Suprapubic skin (tissue), 3 donors: ENCODE measurements around the gene FDX2.

ENCODE experiments used
- EP300 ChIP-seq: sonication (generic); formaldehyde crosslinking; IDR thresholded peaks from one replicate; pipeline ENCODE4 v1.6.1; 2017; ENCODE audit warnings: antibody characterized with exemption
- TF ChIP-seq, protein P1 (sequence below), 2 donors: fragments of 200-600 bp in 1 of 2; fragments of 450-650 bp in 1 of 2; sonication (generic) in 1 of 2; IDR thresholded peaks; one replicate each; pipeline ENCODE4 v1.5.1; 2016 to 2019; ENCODE audit warnings: antibody characterized with exemption in 2 of 2, mild to moderate bottlenecking in 1 of 2, moderate library complexity in 1 of 2

- TF ChIP-seq, protein P1, sequence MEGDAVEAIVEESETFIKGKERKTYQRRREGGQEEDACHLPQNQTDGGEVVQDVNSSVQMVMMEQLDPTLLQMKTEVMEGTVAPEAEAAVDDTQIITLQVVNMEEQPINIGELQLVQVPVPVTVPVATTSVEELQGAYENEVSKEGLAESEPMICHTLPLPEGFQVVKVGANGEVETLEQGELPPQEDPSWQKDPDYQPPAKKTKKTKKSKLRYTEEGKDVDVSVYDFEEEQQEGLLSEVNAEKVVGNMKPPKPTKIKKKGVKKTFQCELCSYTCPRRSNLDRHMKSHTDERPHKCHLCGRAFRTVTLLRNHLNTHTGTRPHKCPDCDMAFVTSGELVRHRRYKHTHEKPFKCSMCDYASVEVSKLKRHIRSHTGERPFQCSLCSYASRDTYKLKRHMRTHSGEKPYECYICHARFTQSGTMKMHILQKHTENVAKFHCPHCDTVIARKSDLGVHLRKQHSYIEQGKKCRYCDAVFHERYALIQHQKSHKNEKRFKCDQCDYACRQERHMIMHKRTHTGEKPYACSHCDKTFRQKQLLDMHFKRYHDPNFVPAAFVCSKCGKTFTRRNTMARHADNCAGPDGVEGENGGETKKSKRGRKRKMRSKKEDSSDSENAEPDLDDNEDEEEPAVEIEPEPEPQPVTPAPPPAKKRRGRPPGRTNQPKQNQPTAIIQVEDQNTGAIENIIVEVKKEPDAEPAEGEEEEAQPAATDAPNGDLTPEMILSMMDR (IDR thresholded peaks at IDR 0.05) = no peak
- no peak for TF ChIP-seq EP300
Measured at GRCh38 chr19:10329555-10329954, 13.7 kb upstream of the FDX2 start.
